NCI-H82 treated with DMSO at 0.1 percent for 48 hours (cell line): ENCODE measurements around the gene CARD14.
"Not testable (repeated sequence)": the region's sequence is repeated elsewhere in the genome, so short reads cannot be mapped to it uniquely, and the experiment has no call there.

ENCODE experiments used
- DNase-seq: peaks from one replicate; lab custom pipeline; 2025; ENCODE audit not compliant: unreplicated experiment; lab: John Stamatoyannopoulos, UW

CARD14 gene

GRCh38 chr17:80222376-80223141 is 52.7 kb downstream of the CARD14 start:
- DNase-seq, result no peak

GRCh38 chr17:80223142-80223815 is 53.4 kb downstream of the CARD14 start:
- no peak for DNase-seq

GRCh38 chr17:80223838-80224497 is 54.1 kb downstream of the CARD14 start:
- DNase-seq, result no peak

GRCh38 chr17:80224683-80225082 is 54.9 kb downstream of the CARD14 start:
- no peak for DNase-seq

GRCh38 chr17:80225230-80225629 is 55.4 kb downstream of the CARD14 start:
- DNase-seq, result no peak

GRCh38 chr17:80227156-80227555 is 57.3 kb downstream of the CARD14 start:
- no peak for DNase-seq

GRCh38 chr17:80227666-80228065 is 57.8 kb downstream of the CARD14 start:
- no peak for DNase-seq

GRCh38 chr17:80228477-80228876 is 58.6 kb downstream of the CARD14 start:
- DNase-seq, result no peak

- no peak for DNase-seq
These were observed 59.2 kb downstream of the CARD14 start for GRCh38 chr17:80229011-80229410.

- DNase-seq, result no peak
These were observed 62.6 kb downstream of the CARD14 start for GRCh38 chr17:80232438-80232837.

GRCh38 chr17:80233202-80233601 is 63.4 kb downstream of the CARD14 start:
- DNase-seq, result no peak

- no peak for DNase-seq
These were observed 67.1 kb downstream of the CARD14 start for GRCh38 chr17:80236911-80237310.

GRCh38 chr17:80237386-80237785 is 67.6 kb downstream of the CARD14 start:
- DNase-seq, result no peak

- DNase-seq, result no peak
These were observed 72.7 kb downstream of the CARD14 start for GRCh38 chr17:80242505-80242904.

GRCh38 chr17:80243526-80244433 is 74.0 kb downstream of the CARD14 start:
- no peak for DNase-seq

- DNase-seq, result not testable (repeated sequence)
These were observed 74.6 kb downstream of the CARD14 start for GRCh38 chr17:80244448-80244847.

GRCh38 chr17:80244871-80245509 is 75.2 kb downstream of the CARD14 start:
- DNase-seq, result no peak

GRCh38 chr17:80245566-80246265 is 75.9 kb downstream of the CARD14 start:
- no peak for DNase-seq

- DNase-seq, result no peak
These were observed 76.4 kb downstream of the CARD14 start for GRCh38 chr17:80246266-80246681.

- DNase-seq, result no peak
These were observed 76.9 kb downstream of the CARD14 start for GRCh38 chr17:80246726-80247125.
